Stimulated activated CD8-positive, alpha-beta memory T cell treated with anti-CD3 and anti-CD28 coated beads, Interleukin-4, amount 100 ng/mL, for 48 hours (primary cell): ENCODE measurements around the gene HDAC7.
A peak's percentile ranks its signal among the peaks of the same experiment; 100 is the strongest.
"Not testable (repeated sequence)": the region's sequence is repeated elsewhere in the genome, so short reads cannot be mapped to it uniquely, and the experiment has no call there.

Source experiments
- DNase-seq: peaks from one replicate; pipeline ENCODE4 v3.0.0-alpha.2; 2020

The HDAC7 gene

DNA sequence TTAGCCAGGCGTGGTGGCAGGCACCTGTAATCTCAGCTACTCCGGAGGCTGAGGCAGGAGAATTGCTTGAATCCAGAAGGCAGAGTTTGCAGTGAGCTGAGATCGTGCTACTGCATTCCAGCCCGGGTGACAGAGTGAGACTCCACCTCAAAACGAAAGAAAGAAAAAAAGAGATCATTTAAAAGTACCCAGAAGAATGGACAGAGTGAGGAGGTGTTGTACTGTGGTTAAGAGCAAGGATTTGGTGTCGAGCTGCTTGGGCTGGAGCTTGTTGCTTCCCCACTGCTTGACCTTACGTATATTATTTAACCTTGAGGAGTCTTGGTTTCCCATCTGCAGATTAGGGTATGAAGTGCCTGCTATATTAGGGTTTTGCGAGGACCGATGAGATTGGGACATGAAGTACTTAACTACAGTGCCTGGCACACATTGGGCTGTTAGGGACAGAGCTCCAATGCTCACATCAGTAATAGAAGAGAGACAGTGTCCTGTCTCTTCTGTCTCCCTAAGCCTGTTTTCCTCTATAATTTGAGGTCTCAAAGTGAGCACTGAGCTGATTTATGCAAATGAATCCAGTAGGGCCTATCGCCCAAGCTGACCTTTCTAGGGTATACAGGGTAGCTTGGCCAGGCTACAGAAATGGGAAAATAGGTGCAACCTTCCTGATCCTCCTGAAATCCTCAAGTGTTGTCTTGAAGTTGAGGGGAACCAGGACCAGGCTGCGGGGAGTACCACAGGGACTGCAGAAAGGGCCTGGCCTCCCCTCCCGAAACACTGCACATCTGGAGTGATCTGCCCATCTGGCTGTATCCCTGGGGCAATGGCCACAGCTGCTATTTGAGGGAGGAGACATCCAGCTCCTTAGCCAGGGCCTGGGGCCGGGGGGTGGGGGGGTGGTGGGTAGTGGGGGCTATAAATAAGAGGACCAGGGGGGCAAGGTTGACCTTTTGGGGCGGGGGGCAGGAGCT lies 8.6 kb upstream of the HDAC7 start:
- no peak for DNase-seq

DNA sequence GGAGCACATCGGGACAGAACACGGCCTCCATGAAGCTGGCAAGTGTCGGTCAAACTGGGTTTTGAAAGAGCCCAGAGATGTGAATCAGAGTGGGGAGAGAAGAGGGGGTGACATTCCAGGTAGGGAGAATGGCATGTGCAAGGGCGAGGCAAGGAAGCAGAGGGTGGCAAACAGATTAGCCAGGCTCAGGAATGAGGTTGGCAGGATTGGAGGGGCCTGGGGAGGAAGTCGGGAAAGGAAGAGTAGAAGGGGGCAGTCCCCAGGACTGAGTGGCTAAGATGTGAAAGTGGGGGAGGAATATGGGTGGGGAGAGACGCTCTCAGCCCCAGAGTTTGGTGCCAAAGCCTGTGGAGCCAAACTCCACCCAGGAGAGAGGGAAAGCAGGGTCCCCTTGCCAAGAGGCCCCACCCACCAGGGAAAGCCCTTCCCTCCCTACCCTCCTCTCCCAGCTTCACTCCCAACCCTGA lies 5.5 kb upstream of the HDAC7 start:
- DNase-seq, result no peak

- no peak for DNase-seq
Measured at GRCh38 chr12:47824635-47825034, 4.9 kb upstream of the HDAC7 start.

GRCh38 chr12:47824198-47824597 lies 4.5 kb upstream of the HDAC7 start:
- DNase-seq, result no peak

DNA sequence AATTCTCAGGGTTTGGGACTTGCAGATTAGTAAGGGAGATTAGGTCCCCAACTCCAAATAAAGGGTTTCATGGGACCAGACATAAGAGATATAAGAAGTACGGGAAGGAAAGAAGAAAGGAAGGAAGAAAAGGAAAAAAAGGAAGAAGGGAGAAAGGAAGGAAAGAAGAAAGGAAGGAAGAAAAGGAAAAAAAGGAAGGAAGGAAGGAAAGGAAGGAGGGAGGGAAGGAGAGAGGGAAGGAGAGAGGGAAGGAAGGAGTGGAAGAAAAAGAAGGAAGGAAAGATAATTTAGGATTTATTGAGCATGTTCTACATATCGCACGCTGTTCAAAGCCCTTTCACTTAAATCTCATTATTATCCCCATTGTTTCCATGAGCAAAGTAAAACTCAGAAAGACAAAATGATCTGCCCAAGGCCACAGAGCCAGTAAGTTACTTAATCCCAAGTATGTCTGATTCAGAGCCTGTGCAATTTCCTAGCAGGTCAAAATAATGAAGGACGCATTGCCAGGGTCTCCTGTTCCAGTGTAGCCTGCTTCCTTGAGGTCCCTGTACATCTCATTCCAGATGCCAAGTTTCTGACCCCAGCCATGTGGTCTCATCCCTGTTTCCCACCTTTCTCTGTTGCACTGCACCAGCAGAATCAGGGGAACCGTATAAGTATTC lies 3.9 kb upstream of the HDAC7 start:
- DNase-seq, result no peak

DNA sequence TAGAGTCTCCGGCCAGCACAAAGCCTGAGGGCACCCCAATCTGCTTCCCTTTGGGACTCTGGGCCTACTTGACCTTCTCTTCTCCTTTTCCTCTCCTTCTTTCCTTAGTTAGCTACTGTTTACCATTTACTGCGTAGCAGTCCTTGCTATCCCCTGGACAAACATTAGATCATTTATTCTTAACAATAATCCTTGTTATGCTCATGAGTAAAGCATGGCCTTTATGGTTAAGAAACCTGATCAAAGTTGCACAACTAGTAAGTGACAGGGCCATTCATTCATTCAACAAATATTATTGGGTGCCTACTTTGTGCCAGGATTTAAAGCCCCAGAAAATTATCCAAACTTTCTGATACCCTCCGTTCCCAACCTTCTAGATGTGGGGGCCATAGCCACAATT lies 3.2 kb upstream of the HDAC7 start:
- DNase-seq, result no peak

DNA sequence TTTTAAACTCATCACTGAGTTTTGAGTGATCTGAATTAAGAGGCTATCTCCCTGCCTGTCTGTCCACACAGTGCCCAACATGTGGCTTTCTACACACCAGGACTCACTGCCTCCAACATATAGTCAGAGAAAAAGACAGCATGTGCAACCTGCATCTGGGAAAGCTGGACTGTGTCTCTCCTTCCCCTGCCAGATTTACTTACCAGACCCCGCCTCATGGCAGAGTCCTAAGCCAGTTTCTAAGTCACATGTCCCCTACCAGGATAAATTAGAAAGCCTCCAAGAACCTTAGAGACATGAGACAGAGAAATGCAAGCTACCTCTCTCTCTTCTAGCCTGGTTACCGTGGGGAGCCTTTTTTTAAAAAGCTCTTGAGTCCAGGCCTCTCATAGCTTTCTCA lies 2.7 kb upstream of the HDAC7 start:
- DNase-seq, result no peak

GRCh38 chr12:47821346-47821706 lies 1.6 kb upstream of the HDAC7 start:
- DNase-seq, result no peak

GRCh38 chr12:47820631-47821345 lies 1.1 kb upstream of the HDAC7 start:
- DNase-seq, result no peak

DNA sequence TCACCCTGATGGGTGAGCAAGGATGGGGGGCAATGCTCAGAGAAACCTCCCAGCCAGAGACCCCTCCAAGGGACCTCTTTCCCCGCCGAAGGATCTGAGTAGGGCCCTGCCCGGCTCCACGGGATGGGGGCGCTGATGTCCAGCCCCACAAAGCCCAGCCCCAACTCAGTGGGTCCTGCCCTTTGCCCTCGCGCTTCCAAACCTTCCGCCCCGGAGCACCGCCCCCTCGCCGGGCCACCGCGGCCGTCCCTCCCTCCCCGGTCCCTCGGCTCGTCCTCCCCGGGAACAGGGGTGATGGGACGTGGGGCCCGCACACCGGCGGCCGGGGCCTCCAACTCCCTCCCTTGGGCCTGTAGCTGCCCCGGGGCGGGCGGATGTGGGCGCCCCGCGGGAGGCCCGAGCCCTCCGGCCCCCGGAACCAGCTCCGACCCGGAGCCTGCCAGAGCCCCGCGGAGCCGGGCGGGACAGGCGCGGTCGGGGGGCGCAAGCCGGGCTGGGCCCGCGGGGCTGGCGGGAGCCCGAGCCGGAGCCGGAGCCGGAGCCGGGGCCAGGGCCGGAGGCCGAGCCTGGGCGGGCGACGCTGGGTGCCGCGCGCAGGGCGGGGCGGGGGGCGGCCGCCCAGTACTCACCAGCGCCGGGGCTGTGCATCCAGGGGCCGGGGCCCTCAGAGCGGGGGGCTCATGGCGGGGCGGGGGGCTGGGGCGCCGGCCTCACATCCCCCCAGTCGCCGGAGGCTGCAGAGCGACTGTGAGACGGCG lies 386 bp downstream of the HDAC7 start:
- DNase-seq, result peak; percentile 79

GRCh38 chr12:47818467-47819137 lies 1.1 kb downstream of the HDAC7 start:
- DNase-seq, result peak; percentile 69

- no peak for DNase-seq
Measured at GRCh38 chr12:47818007-47818376, 1.7 kb downstream of the HDAC7 start.

DNA sequence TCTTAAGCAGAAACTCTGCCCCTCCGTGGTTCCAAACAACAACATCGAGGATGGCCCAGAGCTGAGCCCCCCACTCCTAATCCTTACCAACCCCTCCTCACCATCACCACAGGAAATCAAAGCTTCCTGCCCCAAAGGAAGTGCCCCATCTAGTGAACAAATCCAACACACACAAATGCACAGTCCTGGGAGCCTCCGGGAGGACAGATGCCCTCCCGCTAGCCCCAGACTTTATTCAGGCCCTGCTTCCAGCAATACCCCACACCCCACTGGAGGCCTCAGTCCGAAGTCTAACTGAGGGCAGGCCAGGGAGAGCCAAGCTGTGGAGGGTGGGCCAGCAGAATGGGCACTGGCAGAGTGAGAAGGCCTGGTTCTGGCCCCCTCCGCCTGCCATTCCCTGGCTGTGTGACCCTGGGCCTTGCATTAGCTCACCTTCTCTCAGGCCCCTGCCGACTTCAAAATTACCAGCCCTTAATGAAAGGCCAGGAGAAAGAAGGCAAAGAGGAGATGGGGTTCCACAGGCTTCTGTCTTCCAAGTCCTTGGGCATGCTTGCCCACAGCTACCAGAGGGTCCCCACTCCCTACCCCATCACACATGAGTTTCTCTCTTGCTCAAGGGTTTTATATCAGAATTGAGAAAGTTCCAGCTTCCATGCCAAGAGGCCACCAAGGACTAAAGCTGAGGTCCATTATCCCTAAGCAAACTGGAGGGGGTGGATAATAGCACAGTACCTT lies 2.3 kb downstream of the HDAC7 start:
- no peak for DNase-seq

GRCh38 chr12:47816403-47817271 lies 3.1 kb downstream of the HDAC7 start:
- DNase-seq, result peak; percentile 49

- DNase-seq, result not testable (repeated sequence)
Measured at GRCh38 chr12:47815447-47815846, 4.3 kb downstream of the HDAC7 start.

DNA sequence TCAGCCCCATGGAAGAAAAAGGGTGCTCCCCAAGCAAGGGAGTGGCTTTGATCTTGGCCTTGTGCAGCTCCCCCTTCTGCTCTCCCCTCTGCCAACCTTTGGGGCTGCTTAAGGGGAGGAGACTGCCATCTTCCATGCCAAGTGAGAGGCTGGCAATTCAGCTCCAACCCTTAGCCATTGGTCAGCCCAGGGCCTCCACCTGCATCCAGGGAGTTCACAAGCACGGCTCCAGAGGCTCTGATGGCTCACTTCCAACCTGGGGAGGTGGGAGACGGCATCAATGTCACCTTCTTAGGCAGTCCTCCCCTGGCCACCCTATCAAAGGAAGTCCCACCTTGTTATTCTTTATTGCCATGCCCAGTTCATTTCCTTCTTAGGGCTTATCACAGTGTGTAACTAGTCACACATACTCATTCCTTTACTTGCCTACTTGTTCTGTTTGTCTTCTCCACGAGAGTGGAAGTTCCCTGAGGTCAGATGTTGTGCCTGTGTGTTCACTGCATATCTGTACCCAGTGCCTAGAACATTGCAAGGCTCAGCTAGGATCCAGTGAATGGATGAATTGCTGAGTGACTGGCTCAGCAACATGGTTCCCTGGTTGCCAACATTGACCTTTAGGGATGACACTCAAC lies 5.0 kb downstream of the HDAC7 start:
- DNase-seq, result peak; percentile 42

DNA sequence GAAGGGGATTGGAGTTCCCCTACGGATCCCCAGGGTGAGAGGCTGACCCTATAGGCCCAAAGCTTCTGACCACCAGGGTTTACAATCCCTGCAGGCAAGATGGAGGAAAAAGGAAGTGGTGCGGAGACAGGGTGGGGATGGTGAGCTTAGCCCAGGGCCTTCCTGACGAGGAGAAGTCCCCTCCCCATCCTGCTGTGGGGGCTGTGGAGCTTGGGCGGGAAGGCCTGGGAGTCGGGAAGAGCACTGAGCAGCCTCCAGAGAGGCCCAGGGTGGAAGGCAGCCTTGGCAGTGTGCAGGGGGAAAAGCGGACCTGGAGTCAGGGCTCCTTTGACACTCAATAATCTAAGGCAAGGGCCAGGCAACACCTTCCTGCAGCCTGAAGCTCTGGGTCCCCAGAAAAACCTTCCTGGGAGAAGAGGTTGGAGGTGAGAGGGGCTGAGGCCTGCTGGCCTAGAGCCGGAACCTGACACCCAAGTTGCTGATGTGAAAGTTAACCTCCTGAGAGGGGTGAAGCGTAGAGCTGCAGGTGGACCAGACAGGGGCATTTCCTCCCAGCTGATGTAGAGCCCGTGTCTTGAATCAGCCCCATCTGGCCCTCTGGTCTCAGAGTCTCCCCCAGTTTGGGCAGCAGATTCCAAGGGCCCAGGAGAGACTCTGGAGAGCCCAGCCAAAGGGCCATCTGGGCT lies 6.0 kb downstream of the HDAC7 start:
- no peak for DNase-seq

GRCh38 chr12:47812797-47813510 lies 6.7 kb downstream of the HDAC7 start:
- DNase-seq, result peak; percentile 91
